ENCODE data around the gene SHMT2.

SHMT2 gene

GRCh38 chr12:57258977-57259970 is 29.8 kb downstream of the SHMT2 start:
- no peak overlapping the region for H3K4me3 ChIP-seq
- no peak for DNase-seq (ENCODE audit: low read depth, low spot score)
- no peak overlapping the region for H3K27ac ChIP-seq
- H3K9me3 ChIP-seq (ENCODE audit: low read depth, low read length): no peaks in the 10 kb centered on the region
- peaks cover 65% of the 10 kb centered on the region for H3K36me3 ChIP-seq (ENCODE audit: insufficient read depth, low read length)
- no peak overlapping the region for H3K9ac ChIP-seq (ENCODE audit: insufficient read length)
- TF ChIP-seq POLR2AphosphoS5 (IDR thresholded peaks at IDR 0.05; ENCODE audit: borderline replicate concordance, low read depth, low read length) (no peak), EZH2 (IDR thresholded peaks at IDR 0.05) (no peak)

- Histone ChIP-seq H3K36me3 (ENCODE audit: insufficient read depth, low read length) (peaks cover 66% of the 10 kb centered on the region), H3K4me3 (no peak overlapping the region), H3K9ac (ENCODE audit: insufficient read length) (no peak overlapping the region), H3K27ac (no peak overlapping the region), H3K9me3 (ENCODE audit: low read depth, low read length) (no peaks in the 10 kb centered on the region)
- DNase-seq (ENCODE audit: low read depth, low spot score): no peak
- TF ChIP-seq POLR2AphosphoS5 (IDR thresholded peaks at IDR 0.05; ENCODE audit: borderline replicate concordance, low read depth, low read length) (no peak), FOXP2 (optimal IDR thresholded peaks at IDR 0.05; ENCODE audit: control extremely low read depth, extremely low read length, insufficient read depth) (no peak), EZH2 (IDR thresholded peaks at IDR 0.05) (no peak)
Measured at GRCh38 chr12:57260366-57260765, 30.9 kb downstream of the SHMT2 start.

GRCh38 chr12:57261428-57261865 is 31.9 kb downstream of the SHMT2 start:
- Histone ChIP-seq H3K36me3 (ENCODE audit: insufficient read depth, low read length) (peaks cover 56% of the 10 kb centered on the region), H3K9me3 (ENCODE audit: low read depth, low read length) (no peaks in the 10 kb centered on the region), H3K4me3 (no peak overlapping the region), H3K27ac (no peak overlapping the region), H3K9ac (ENCODE audit: insufficient read length) (no peak overlapping the region)
- TF ChIP-seq EZH2 (IDR thresholded peaks at IDR 0.05) (no peak), POLR2AphosphoS5 (IDR thresholded peaks at IDR 0.05; ENCODE audit: borderline replicate concordance, low read depth, low read length) (no peak), FOXP2 (optimal IDR thresholded peaks at IDR 0.05; ENCODE audit: control extremely low read depth, extremely low read length, insufficient read depth) (no peak)
- no peak for DNase-seq (ENCODE audit: low read depth, low spot score)

- Histone ChIP-seq H3K9me3 (ENCODE audit: low read depth, low read length) (no peaks in the 10 kb centered on the region), H3K4me3 (no peak overlapping the region), H3K36me3 (ENCODE audit: insufficient read depth, low read length) (peaks cover 58% of the 10 kb centered on the region), H3K9ac (ENCODE audit: insufficient read length) (no peak overlapping the region), H3K27ac (no peak overlapping the region; the same call in 1 of the 2 replicates)
- no peak for DNase-seq (ENCODE audit: low read depth, low spot score)
- no peak for TF ChIP-seq POLR2AphosphoS5 (IDR thresholded peaks at IDR 0.05; ENCODE audit: borderline replicate concordance, low read depth, low read length)
- TF ChIP-seq FOXP2 (optimal IDR thresholded peaks at IDR 0.05; ENCODE audit: control extremely low read depth, extremely low read length, insufficient read depth): no peak
- TF ChIP-seq EZH2 (IDR thresholded peaks at IDR 0.05): no peak
Measured at GRCh38 chr12:57262126-57262822, 32.8 kb downstream of the SHMT2 start.

GRCh38 chr12:57263096-57263495 is 33.6 kb downstream of the SHMT2 start:
- no peak overlapping the region for H3K4me3 ChIP-seq
- H3K9ac ChIP-seq (ENCODE audit: insufficient read length): no peak overlapping the region
- no peak overlapping the region for H3K27ac ChIP-seq
- no peaks in the 10 kb centered on the region for H3K9me3 ChIP-seq (ENCODE audit: low read depth, low read length)
- peaks cover 58% of the 10 kb centered on the region for H3K36me3 ChIP-seq (ENCODE audit: insufficient read depth, low read length)
- TF ChIP-seq EZH2 (IDR thresholded peaks at IDR 0.05): no peak
- TF ChIP-seq POLR2AphosphoS5 (IDR thresholded peaks at IDR 0.05; ENCODE audit: borderline replicate concordance, low read depth, low read length): no peak
- DNase-seq (ENCODE audit: low read depth, low spot score): no peak

GRCh38 chr12:57266681-57267080 is 37.2 kb downstream of the SHMT2 start:
- DNase-seq (ENCODE audit: low read depth, low spot score): no peak
- Histone ChIP-seq H3K27ac (no peak overlapping the region), H3K9ac (ENCODE audit: insufficient read length) (no peak overlapping the region), H3K36me3 (ENCODE audit: insufficient read depth, low read length) (peaks cover 56% of the 10 kb centered on the region), H3K9me3 (ENCODE audit: low read depth, low read length) (no peaks in the 10 kb centered on the region), H3K4me3 (no peak overlapping the region)
- no peak for TF ChIP-seq POLR2AphosphoS5 (IDR thresholded peaks at IDR 0.05; ENCODE audit: borderline replicate concordance, low read depth, low read length)
- no peak for TF ChIP-seq FOXP2 (optimal IDR thresholded peaks at IDR 0.05; ENCODE audit: control extremely low read depth, extremely low read length, insufficient read depth)
- no peak for TF ChIP-seq EZH2 (IDR thresholded peaks at IDR 0.05)

GRCh38 chr12:57268264-57268663 is 38.8 kb downstream of the SHMT2 start:
- Histone ChIP-seq H3K36me3 (ENCODE audit: insufficient read depth, low read length) (peaks cover 55% of the 10 kb centered on the region), H3K27ac (no peak overlapping the region)

GRCh38 chr12:57270966-57271470 is 41.5 kb downstream of the SHMT2 start:
- no peak overlapping the region for H3K27ac ChIP-seq
- peaks cover 57% of the 10 kb centered on the region for H3K36me3 ChIP-seq (ENCODE audit: insufficient read depth, low read length)
- no peak for TF ChIP-seq FOXP2 (optimal IDR thresholded peaks at IDR 0.05; ENCODE audit: control extremely low read depth, extremely low read length, insufficient read depth)
- TF ChIP-seq POLR2AphosphoS5 (IDR thresholded peaks at IDR 0.05; ENCODE audit: borderline replicate concordance, low read depth, low read length): no peak
- TF ChIP-seq EZH2 (IDR thresholded peaks at IDR 0.05): no peak
- no peak overlapping the region for H3K4me3 ChIP-seq
- H3K9ac ChIP-seq (ENCODE audit: insufficient read length): no peak overlapping the region
- no peak for DNase-seq (ENCODE audit: low read depth, low spot score)
- no peaks in the 10 kb centered on the region for H3K9me3 ChIP-seq (ENCODE audit: low read depth, low read length)

More at GRCh38 chr12:57268264-57268663, 38.8 kb downstream of the SHMT2 start:
- DNase-seq (ENCODE audit: low read depth, low spot score): no peak
- H3K4me3 ChIP-seq: no peak overlapping the region
- no peak for TF ChIP-seq FOXP2 (optimal IDR thresholded peaks at IDR 0.05; ENCODE audit: control extremely low read depth, extremely low read length, insufficient read depth)
- TF ChIP-seq EZH2 (IDR thresholded peaks at IDR 0.05): no peak
- TF ChIP-seq POLR2AphosphoS5 (IDR thresholded peaks at IDR 0.05; ENCODE audit: borderline replicate concordance, low read depth, low read length): no peak
- no peak overlapping the region for H3K9ac ChIP-seq (ENCODE audit: insufficient read length)
- no peaks in the 10 kb centered on the region for H3K9me3 ChIP-seq (ENCODE audit: low read depth, low read length)

All from SK-N-MC (cell line).